ENCODE data around the gene TUBGCP4.

DNA sequence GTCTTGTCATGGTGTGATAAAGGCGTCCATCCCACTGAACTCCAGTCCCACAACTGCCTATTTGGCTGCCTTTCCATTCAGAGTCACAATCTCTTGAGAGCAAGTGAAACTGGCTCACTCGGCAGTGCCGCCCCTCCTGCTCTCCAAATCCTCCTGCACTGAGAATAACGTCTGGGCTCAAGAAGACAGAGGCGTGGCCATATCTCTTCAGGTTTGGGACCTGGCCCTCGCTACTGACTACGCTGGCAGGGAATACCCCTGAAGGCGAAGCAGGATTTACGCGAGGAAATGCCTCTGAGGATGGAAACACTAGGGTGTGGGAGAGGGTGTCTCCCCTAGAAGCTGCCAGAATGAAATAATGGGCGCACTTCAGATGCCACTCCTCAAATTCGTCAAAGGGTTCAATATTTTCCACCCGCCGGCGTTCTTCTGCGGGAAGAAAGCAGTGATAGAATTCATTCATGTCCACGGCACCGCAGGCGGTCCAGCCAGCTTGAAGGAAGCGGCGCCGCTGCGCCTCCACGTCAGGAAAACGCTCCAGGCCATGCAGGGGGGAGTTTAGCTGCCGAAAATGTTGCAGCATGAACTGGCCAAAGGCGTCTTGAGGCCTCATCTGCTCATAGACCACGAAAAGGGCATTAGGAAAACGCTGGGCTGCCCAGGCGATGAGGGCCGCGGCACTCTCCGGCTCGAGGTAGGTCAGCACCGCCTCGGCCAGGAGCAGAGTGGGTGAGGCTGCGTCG, 41.5 kb upstream of the TUBGCP4 start:
- TF ChIP-seq POLR2A (IDR thresholded peaks at IDR 0.05; ENCODE audit: low read depth, low read length) (no peak), CTCF (conservative IDR thresholded peaks at IDR 0.05; ENCODE audit: low read depth, low read length) (no peak), RCOR1 (IDR thresholded peaks at IDR 0.05; ENCODE audit: insufficient replicate concordance, low read length) (no peak), FOS (IDR thresholded peaks at IDR 0.05; ENCODE audit: low read depth, low read length) (no peak), MAZ (IDR thresholded peaks at IDR 0.05; ENCODE audit: borderline replicate concordance, low read depth, low read length) (no peak), BHLHE40 (IDR thresholded peaks at IDR 0.05; ENCODE audit: low read depth, low read length) (no peak), CEBPB (IDR thresholded peaks at IDR 0.05; ENCODE audit: low read depth, low read length) (no peak), MXI1 (IDR thresholded peaks at IDR 0.05; ENCODE audit: borderline replicate concordance, low read depth, low read length) (no peak), SMC3 (IDR thresholded peaks at IDR 0.05; ENCODE audit: low read depth, low read length) (no peak), RAD21 (IDR thresholded peaks at IDR 0.05; ENCODE audit: low read length) (no peak), CHD1 (IDR thresholded peaks at IDR 0.05; ENCODE audit: low read depth, low read length) (no peak), MAFK (IDR thresholded peaks at IDR 0.05; ENCODE audit: low read depth, low read length) (no peak)
- TF ChIP-seq, protein P1, sequence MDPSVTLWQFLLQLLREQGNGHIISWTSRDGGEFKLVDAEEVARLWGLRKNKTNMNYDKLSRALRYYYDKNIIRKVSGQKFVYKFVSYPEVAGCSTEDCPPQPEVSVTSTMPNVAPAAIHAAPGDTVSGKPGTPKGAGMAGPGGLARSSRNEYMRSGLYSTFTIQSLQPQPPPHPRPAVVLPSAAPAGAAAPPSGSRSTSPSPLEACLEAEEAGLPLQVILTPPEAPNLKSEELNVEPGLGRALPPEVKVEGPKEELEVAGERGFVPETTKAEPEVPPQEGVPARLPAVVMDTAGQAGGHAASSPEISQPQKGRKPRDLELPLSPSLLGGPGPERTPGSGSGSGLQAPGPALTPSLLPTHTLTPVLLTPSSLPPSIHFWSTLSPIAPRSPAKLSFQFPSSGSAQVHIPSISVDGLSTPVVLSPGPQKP (IDR thresholded peaks at IDR 0.05; ENCODE audit: borderline replicate concordance, low read depth, low read length), result no peak
- TF ChIP-seq, protein P2, sequence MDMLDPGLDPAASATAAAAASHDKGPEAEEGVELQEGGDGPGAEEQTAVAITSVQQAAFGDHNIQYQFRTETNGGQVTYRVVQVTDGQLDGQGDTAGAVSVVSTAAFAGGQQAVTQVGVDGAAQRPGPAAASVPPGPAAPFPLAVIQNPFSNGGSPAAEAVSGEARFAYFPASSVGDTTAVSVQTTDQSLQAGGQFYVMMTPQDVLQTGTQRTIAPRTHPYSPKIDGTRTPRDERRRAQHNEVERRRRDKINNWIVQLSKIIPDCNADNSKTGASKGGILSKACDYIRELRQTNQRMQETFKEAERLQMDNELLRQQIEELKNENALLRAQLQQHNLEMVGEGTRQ (IDR thresholded peaks at IDR 0.05; ENCODE audit: low read depth, low read length), result no peak
